Activated T-helper 17 cell treated with anti-CD3 and anti-CD28 coated beads, Interleukin-2, amount 50 U/mL, for 72 hours (primary cell): ENCODE results near the gene HSPB7. TPM values are rescaled to one million over a fixed set of nuclear protein-coding genes. Genes with fewer than 3 reads are reported as not detected.
A peak's percentile ranks its signal among the peaks of the same experiment; 100 is the strongest.
"Not testable (repeated sequence)": the region's sequence is repeated elsewhere in the genome, so short reads cannot be mapped to it uniquely, and the experiment has no call there.

Experiments used
- ATAC-seq: fragments of 150-1000 bp; cut with Tn5 transposase; replicated peaks from 2 replicates; pipeline ENCODE4 v1.10.0; 2021; ENCODE audit warnings: mild to moderate bottlenecking, moderate library complexity
- H3K27ac Mint-ChIP-seq: one replicate; pipeline ENCODE4 v1.8.0; 2022; ENCODE audit warnings: mixed read lengths
- H3K27me3 Mint-ChIP-seq: one replicate; pipeline ENCODE4 v1.8.0; 2022; ENCODE audit warnings: mixed read lengths
- H3K36me3 Mint-ChIP-seq: one replicate; pipeline ENCODE4 v1.8.0; 2022; ENCODE audit warnings: low read depth, mild to moderate bottlenecking, mixed read lengths
- H3K4me1 Mint-ChIP-seq: one replicate; pipeline ENCODE4 v1.8.0; 2022; ENCODE audit warnings: mixed read lengths
- H3K4me3 Mint-ChIP-seq: one replicate; pipeline ENCODE4 v1.8.0; 2022; ENCODE audit warnings: mild to moderate bottlenecking, mixed read lengths
- H3K9me3 Mint-ChIP-seq: one replicate; pipeline ENCODE4 v1.8.0; 2022; ENCODE audit warnings: mixed read lengths
- total RNA-seq, 2 donors: library from RNA; stranded (reverse); gene quantifications; one replicate each; pipeline ENCODE4 v1.2.3, GENCODE V29; 2022

The HSPB7 gene
- total RNA-seq, 2 donors from 2014 or later, result not detected

GRCh38 chr1:16020878-16021277, 3.0 kb upstream of the HSPB7 start:
- H3K27me3 Mint-ChIP-seq, H3K9me3 Mint-ChIP-seq, H3K4me3 Mint-ChIP-seq, H3K27ac Mint-ChIP-seq, H3K36me3 Mint-ChIP-seq, H3K4me1 Mint-ChIP-seq: not testable (repeated sequence)
- peak; percentile 19 for ATAC-seq

GRCh38 chr1:16020325-16020724, 2.5 kb upstream of the HSPB7 start:
- Mint-ChIP-seq H3K4me3 (no peak overlapping the region), H3K27me3 (peaks cover 4% of the 10 kb centered on the region), H3K36me3 (no peaks in the 10 kb centered on the region), H3K9me3 (no peaks in the 10 kb centered on the region), H3K4me1 (no peaks in the 10 kb centered on the region), H3K27ac (no peak overlapping the region)
- no peak for ATAC-seq

DNA sequence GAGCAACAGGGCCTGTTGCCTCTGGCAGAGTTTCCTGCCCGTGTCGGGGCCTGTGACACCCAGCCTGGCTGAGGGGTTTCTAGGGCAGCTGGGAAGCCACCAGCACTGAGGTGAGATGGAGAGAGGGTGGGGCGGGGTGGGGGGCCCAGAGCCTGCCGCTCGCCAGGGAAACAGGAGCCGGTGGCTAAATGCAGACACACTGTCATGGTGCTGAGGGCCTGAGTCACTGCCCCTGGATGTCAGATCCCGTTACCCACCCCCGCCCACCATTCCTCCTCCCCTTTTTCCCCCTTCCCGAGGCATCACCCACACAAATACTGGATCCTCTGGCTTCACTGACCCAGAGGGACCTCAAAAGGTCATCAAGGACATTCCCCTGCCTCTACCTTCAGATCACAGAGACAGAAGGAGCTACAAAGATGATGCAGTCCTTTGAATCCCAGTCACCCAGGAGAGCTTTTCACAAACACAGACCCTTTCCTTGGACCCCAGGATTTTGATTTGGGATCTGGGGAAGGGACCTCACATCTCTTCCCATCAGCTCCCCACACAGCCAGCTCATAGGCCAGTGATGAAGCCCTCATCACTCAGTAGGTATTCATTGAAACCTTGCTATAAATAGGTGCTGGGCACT, 1.9 kb upstream of the HSPB7 start:
- H3K4me1 Mint-ChIP-seq, result no peaks in the 10 kb centered on the region
- H3K9me3 Mint-ChIP-seq, result no peaks in the 10 kb centered on the region
- no peak overlapping the region for H3K4me3 Mint-ChIP-seq
- H3K36me3 Mint-ChIP-seq, result no peaks in the 10 kb centered on the region
- H3K27ac Mint-ChIP-seq, result peak overlapping the region; percentile 67
- peaks cover 9% of the 10 kb centered on the region for H3K27me3 Mint-ChIP-seq
- ATAC-seq, result no peak

- Mint-ChIP-seq H3K4me3 (no peak overlapping the region), H3K9me3 (no peaks in the 10 kb centered on the region), H3K4me1 (no peaks in the 10 kb centered on the region), H3K27ac (peak overlapping the region; percentile 67), H3K27me3 (peaks cover 15% of the 10 kb centered on the region), H3K36me3 (no peaks in the 10 kb centered on the region)
- ATAC-seq, result no peak
Measured at GRCh38 chr1:16018749-16019643, 1.2 kb upstream of the HSPB7 start.

- Mint-ChIP-seq H3K27me3 (peaks cover 19% of the 10 kb centered on the region), H3K9me3 (no peaks in the 10 kb centered on the region), H3K27ac (peak overlapping the region; percentile 46), H3K4me1 (no peaks in the 10 kb centered on the region), H3K4me3 (no peak overlapping the region), H3K36me3 (no peaks in the 10 kb centered on the region)
- ATAC-seq, result no peak
Measured at GRCh38 chr1:16018308-16018707, 465 bp upstream of the HSPB7 start.

DNA sequence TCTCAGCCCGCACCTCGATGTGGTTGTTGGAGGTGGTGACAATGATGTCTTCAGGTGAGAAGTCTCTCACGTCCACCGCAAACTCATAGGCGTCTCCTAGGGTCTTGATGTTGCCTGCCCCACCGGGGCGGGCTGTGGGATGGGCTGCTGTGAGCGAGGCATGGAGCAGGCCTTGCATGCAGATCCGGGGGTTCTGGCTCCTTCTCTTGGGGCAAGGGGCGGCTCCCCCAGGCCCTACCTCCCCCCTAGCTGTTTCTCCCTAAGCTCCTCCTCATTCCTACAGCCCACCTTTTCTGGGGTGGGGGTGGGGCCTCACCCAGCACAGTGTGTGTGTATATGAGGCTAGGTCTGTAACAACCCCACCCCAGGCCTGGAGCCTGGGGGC, 775 bp downstream of the HSPB7 start:
- no peaks in the 10 kb centered on the region for H3K36me3 Mint-ChIP-seq
- no peaks in the 10 kb centered on the region for H3K9me3 Mint-ChIP-seq
- H3K27ac Mint-ChIP-seq, result no peak overlapping the region
- no peaks in the 10 kb centered on the region for H3K4me1 Mint-ChIP-seq
- H3K27me3 Mint-ChIP-seq, result peaks cover 18% of the 10 kb centered on the region
- ATAC-seq, result no peak
- no peak overlapping the region for H3K4me3 Mint-ChIP-seq

DNA sequence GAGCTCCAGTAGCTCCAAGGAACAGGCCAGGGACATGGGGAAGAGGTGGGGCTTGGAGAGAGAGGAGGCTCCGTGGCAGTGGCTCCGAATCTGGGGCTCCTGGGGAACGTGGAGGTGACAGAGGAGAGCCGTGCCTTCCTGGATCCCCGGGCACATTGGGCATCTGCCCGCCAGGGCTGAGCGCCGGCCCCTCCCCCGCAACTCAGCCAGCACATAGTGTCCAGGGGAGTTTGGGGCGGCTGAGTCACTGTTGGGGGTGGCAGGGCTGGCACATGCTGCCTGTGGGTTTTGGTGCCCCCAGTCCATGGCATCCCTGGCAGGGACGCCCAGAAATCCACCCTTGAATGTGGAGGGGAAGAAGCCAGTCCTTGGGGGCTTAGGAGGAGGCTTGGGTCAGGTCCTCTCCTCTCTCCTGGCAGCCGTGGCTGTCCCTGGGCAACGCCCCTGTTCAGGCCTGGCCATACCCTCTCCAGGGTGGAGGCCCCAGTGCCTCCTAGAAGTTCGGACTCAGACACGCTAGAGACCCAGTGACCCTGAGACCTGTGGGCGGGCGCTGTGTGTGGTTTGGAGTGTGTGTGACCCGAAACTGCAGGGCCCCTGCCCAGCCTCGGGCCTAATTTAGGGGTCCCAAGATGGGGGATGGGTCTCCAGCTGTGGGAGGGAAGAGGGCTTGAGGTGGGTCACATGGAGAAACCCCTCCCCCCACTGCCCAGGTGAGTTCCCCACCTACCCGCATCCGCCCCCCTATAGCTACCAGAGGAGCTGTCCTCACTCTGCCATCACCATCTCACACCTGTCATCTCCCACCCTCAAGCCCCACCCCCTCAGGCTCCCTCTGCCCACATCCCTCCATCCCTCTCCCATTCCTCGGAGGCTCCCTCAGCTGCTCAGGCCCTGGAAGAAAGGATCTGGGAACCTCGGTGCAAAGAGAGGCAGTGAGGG, 1.6 kb downstream of the HSPB7 start:
- Mint-ChIP-seq H3K36me3 (no peaks in the 10 kb centered on the region), H3K27ac (no peak overlapping the region), H3K9me3 (no peaks in the 10 kb centered on the region), H3K4me3 (no peak overlapping the region), H3K4me1 (no peaks in the 10 kb centered on the region), H3K27me3 (peaks cover 18% of the 10 kb centered on the region)
- no peak for ATAC-seq

DNA sequence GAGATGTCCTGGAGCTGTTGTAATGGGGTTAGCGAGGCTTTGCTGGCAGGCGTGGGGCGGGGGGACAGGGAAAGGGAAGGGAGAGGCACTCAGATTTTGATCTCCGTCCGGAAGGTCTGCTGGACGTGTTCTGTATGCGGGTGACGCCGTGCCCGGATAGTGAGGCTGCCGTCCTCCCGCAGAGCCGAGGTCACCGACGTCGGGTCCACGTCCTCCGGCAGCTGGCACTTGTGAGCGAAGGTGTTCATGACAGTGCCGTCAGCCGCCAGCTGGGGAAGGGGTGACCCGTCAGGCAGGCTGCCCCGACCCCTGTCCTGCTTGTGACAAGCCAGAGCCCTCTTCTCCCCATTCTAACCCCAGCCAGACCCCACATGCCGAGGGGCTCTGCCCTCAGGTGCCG, 2.4 kb downstream of the HSPB7 start:
- Mint-ChIP-seq H3K27ac (no peak overlapping the region), H3K9me3 (no peaks in the 10 kb centered on the region), H3K27me3 (peaks cover 18% of the 10 kb centered on the region), H3K4me3 (no peak overlapping the region), H3K4me1 (no peaks in the 10 kb centered on the region), H3K36me3 (no peaks in the 10 kb centered on the region)
- ATAC-seq, result no peak

GRCh38 chr1:16014509-16015482, 3.0 kb downstream of the HSPB7 start:
- Mint-ChIP-seq H3K27me3 (peaks cover 18% of the 10 kb centered on the region), H3K4me3 (peak overlapping the region; percentile 4), H3K4me1 (no peaks in the 10 kb centered on the region), H3K27ac (no peak overlapping the region), H3K9me3 (no peaks in the 10 kb centered on the region), H3K36me3 (no peaks in the 10 kb centered on the region)
- peak; percentile 61 for ATAC-seq

DNA sequence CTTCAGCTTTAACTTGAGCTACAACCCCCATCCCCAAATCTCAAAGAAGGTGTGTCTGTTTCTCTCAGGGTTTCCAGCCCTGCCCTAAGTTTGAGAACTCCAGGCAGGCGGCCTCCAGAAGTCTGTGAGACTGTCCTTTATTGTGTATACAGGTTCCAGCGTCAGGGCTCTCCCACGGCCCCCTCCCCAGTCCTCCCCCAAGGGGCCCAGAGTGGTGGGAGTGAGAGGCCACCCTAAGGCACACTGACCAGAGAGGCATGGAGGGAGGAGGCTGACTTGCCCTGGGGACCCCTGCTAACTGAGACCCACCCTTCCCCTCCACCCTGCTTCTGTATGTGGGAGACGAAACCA, 4.0 kb downstream of the HSPB7 start:
- Mint-ChIP-seq H3K36me3 (no peaks in the 10 kb centered on the region), H3K27me3 (peaks cover 18% of the 10 kb centered on the region), H3K4me1 (no peaks in the 10 kb centered on the region), H3K4me3 (peak overlapping the region; percentile 11), H3K27ac (no peak overlapping the region), H3K9me3 (no peaks in the 10 kb centered on the region)
- no peak for ATAC-seq

- peak; percentile 49 for ATAC-seq
- Mint-ChIP-seq H3K27me3 (peaks cover 18% of the 10 kb centered on the region), H3K27ac (no peak overlapping the region), H3K9me3 (no peaks in the 10 kb centered on the region), H3K4me1 (no peaks in the 10 kb centered on the region), H3K36me3 (no peaks in the 10 kb centered on the region), H3K4me3 (peak overlapping the region; percentile 11)
Measured at GRCh38 chr1:16013220-16013907, 4.5 kb downstream of the HSPB7 start.

GRCh38 chr1:16012590-16013219, 5.1 kb downstream of the HSPB7 start:
- no peak overlapping the region for H3K27ac Mint-ChIP-seq

More at GRCh38 chr1:16012590-16013219, 5.1 kb downstream of the HSPB7 start:
- ATAC-seq, result peak; percentile 31
- no peaks in the 10 kb centered on the region for H3K36me3 Mint-ChIP-seq
- H3K9me3 Mint-ChIP-seq, result no peaks in the 10 kb centered on the region
- peak overlapping the region; percentile 26 for H3K4me3 Mint-ChIP-seq
- no peaks in the 10 kb centered on the region for H3K4me1 Mint-ChIP-seq
- H3K27me3 Mint-ChIP-seq, result peaks cover 18% of the 10 kb centered on the region
